HG02759 (cell line): Measurements from ENCODE around the gene TIMP2.
"Not testable (repeated sequence)": the region's sequence is repeated elsewhere in the genome, so short reads cannot be mapped to it uniquely, and the experiment has no call there.

ENCODE experiments used
- ATAC-seq: cut with Tn5 transposase; IDR thresholded peaks from one replicate; pipeline ENCODE4 v1.9.1; 2021; ENCODE audit warnings: mild to moderate bottlenecking, moderate library complexity; ENCODE audit not compliant: unreplicated experiment

TIMP2 gene

DNA sequence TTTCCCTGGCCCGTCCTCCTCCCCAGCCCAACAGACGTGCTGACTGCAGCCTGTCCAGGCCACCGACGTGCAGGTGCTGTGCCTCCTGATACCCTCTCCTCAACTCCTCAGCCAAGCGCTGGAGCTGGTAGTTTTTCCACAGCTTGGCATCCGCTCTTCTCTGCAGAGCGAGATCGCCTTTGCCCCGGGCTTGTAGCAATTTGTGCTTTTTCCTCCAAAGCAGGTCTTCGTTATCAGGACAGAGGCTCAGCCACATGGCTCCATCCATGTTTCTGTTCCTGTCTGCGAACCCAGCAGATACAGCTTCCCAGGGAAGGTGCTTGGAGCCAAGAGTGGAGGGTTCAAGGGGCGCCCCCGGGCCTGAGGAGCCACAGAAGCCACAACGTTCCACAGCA is 33.1 kb downstream of the TIMP2 start:
- no peak for ATAC-seq

DNA sequence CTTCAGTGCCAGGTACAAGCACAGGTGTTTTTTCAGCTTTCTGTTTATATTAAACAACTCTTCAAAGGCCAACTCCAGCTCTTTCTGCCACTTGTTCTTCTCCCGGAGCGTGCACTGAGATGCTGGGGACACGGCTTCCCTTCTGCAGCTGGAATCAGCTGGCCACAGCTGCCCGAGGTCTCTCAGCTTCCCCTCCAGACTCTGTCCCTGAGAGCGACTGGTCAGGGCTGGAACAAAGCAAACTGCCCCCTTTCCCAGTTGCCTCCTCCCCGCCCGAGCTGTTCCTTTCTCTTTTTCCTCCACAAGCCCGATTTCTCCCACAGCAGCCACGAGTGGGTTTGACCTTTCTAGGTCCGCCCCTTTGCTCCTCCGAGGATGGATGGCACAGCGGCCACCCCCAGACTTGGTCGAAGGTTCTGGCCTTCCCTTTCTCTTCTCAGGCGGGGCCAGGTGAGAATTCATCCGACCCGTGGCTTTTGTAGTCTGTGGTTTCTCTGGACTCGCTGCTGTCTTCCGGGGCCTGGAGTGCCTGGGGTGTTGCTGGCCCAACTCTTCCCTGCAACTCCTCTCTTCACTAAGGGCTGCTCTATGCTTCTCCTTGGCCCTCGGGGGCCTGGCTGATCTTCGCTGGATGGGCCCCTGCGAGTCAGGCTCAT is 33.7 kb downstream of the TIMP2 start:
- no peak for ATAC-seq

DNA sequence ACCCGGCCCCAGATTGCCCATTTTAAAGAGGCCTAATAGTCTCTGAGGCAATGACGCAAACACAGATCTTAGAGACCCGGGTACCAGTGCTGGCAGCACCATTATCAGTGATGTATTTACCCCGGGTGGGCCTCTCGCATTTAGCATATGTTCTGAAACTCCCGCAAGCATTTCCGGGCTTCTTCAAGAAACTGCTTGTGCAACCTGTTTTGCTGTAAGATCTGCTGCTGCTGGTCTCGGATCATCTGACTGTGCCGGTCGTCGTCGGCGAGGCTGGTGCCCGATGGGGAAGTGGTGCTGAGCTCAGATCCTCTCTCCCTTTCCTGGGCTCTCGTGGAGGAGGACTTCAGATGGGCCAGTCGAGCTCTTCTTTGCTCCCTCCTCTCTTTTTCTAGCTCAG is 34.7 kb downstream of the TIMP2 start:
- no peak for ATAC-seq

DNA sequence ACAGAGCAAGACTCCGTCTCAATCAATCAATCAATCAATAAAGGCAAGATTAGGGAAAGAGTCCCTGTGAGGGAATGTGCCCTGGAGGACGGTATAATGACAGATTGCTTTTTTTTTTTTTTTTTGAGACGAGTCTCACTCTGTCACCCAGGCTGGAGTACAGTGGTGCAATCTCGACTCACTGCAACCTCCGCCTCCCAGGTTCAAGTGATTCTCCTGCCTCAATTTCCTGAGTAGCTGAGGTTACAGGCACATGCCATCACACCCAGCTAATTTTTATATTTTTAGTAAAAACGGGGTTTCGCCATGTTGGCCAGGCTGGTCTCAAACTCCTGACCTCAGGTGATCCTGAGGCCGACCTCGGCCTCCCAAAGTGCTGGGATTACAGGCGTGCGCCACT is 35.1 kb downstream of the TIMP2 start:
- not testable (repeated sequence) for ATAC-seq

DNA sequence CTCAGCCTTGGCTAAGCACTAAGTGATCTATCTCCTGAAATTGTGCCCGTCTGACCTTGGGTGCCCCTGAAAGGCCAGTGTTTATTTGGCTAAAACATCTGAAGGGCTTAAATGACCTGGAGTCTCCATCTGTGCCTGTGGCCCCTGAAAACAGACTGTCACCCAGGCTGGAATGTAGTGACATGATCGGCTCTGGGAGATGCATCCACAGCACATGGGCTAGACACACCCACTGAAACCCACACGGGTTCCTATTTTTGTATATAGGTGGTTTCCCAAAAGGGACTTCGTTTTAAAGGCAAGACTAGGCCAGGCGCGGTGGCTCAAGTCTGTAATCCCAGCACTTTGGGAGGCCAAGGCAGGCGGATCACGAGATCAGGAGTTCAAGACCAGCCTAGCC is 35.7 kb downstream of the TIMP2 start:
- ATAC-seq = no peak

DNA sequence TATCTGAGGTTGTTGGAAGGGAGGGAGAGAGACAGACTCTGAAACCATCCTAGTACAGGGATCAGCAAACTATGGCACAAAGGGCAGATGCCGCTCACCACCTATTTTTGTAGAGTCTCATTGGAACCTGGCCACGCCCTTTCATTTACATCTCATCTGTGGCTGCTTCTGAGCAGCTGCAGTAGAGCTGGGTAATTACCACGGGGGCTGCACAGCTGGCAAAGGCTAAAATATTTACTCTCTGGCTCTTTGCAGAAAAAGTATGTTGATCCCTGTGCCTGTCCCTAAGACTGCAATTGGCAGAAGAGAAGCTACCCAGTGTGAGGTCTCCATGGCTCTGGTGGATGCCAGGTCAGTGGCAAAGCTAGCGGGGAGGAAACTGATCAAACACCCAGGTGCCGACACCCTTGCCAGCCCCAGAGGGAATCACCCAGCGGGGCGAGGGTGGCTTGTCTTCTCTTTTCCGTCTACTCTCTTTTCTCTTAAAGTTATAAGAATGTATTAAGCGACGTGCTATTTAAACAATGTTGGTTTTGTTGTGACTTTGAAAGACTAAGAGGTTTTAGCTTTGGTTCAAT is 36.2 kb downstream of the TIMP2 start:
- ATAC-seq = no peak

- no peak for ATAC-seq
These were observed 38.2 kb downstream of the TIMP2 start for GRCh38 chr17:78886954-78887353.

- ATAC-seq = no peak
These were observed 39.2 kb downstream of the TIMP2 start for GRCh38 chr17:78885956-78886355.

DNA sequence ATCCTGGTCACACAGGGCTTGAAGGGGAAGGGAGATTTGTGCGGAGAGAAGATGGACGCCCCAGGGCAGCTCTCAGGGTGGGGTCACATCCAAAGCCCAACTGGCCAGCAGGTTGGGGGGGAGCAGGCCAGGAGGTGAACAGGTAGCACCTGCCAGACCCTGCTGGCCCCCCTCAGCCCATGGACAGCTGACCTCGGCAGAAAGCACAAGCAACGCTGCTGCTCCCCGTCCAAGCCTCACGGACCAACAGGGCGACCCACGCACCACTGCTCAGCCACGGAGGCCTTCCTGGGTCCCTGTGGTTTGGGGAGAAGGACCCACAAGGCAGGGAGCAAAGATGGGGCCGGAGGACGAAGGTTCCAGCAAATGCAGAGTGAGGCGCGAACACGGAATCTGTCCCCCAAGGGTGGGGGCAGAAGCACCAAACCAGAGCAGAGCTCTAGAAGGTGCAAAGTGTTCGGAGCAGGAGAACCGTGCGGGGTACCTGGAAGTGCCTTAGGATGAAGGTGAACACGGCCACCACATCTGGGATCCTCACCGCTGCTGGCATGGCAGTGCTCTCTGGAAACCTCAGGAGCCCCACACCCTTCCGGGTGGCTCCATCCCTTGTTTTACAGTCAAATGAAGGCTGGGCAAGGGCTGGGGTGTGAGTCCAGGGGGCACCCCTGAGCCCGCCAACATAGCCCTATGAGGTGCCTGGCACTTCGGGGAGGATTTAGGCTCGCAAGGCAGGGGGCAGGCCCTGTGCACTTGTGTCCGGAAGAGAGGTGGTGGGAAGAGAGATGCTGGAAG is 40.1 kb downstream of the TIMP2 start:
- no peak for ATAC-seq

DNA sequence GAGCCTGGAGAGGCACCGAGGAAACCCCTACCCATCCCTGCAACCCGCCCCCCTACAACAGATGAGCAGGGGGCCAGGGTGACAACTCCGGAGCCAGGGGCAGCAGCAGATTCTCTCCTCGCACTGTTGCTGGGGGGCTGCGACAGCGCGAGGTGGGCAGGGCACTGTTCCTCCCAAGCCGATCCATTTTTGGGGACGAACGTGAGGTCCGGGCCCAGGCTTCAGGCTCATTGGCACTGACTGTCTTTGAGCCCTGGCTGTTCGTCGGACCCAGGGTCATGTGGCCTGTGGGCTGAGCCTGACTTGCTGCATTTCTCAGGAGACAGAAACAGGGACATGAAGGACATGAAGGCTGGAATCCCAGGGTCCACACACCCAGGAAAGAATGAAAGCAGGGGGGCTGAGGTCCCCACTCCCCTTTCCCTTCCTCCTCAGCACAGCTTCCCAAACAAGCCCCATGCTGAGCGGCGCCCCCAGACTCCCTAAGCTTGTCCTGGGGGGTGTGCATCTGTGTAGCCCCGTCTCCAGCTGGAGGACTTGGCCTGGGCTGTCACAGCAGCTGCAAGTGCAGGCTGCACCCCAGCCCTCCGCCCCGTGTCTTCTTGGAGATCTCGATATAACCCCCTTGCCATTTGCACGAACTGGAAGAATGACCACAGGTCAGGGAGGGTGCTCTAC is 40.9 kb downstream of the TIMP2 start:
- ATAC-seq = no peak

DNA sequence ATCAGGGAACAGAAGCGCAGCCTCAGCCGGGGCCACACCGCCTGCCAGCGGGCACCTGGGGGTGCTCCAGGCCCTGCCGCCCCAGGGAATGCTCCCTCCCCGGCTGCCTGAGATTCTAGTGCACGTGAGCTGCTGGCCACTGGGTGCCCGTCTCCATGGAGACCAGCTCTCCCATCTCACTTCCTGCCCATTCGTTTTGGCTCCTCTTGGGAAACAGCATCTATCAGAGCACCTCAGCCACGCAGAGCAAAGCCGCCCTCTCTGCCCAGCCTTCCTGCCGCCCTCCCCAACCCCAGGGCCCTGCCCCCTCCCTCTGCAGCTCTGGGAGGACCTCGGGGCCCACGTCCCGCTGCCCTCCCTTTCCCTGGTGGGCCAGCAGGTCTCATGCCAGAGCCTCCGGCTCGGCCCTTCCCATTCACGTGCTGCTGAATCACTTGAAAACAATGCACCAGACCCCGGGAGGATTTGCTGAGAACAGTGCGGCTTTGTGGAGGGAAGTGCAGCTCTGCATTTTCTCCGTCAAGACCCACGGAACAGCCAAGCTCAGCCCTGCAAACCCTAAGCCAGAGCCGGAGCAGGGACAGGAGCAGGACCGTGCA is 41.6 kb downstream of the TIMP2 start:
- no peak for ATAC-seq

- no peak for ATAC-seq
These were observed 42.1 kb downstream of the TIMP2 start for GRCh38 chr17:78883089-78883532.

DNA sequence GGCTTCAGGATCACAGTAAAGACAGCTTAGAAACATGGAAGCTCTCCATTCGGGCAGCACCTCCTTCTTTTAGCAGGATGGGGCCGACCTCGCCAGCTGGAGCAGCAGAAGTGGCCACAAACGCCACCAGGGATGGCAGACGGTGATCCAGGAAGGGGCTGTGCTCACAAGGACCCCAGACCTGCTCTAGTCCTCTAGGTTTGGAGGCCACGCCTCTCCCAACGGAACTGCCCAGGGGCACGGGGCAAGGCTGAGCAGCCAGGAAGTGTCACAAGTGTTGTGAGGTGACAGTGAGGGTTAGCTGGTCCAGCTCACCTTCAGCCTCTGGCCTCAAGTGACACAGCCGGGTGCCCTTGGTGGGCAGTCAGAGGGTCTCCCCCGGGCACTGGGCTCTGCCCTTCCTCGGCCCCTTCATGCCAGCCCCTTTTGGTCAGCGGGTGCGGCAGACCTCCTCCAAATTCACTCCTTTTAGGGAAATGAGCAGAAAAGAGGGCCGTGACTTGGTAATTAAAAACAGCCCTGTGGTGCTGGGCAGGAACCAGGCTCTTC is 42.6 kb downstream of the TIMP2 start:
- no peak for ATAC-seq

GRCh38 chr17:78879635-78880186 is 45.5 kb downstream of the TIMP2 start:
- ATAC-seq = no peak

DNA sequence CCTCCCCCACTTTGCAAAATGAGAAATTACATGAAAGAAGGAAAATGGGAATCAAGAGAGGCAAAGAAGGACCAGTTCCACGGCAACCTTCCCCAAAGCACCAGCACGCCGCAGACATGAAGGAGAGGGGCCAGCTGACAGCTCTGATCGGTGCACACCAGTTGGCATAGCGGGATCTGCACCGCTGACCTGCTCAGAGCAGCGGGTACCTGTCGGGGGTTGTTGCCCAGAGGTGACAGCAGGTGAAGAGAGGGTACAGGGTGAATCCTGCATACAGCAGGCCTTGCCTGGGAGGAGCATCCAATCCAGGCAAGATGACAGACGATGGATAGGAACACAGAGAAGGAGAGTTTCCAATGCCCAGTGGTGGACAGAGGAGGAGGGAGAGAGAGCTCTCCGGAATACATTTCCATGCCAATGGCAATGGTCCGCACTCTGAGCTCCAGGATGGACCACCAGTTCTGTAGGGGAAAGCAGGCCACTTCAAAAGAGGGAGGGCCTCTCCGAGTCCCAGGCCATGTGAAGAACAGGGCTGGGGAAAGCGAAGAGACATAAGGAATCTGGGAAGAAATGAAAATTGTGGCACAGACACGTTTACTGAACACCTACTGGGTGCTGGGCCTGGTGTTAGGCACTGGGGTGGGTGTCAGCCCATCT is 46.2 kb downstream of the TIMP2 start:
- no peak for ATAC-seq

DNA sequence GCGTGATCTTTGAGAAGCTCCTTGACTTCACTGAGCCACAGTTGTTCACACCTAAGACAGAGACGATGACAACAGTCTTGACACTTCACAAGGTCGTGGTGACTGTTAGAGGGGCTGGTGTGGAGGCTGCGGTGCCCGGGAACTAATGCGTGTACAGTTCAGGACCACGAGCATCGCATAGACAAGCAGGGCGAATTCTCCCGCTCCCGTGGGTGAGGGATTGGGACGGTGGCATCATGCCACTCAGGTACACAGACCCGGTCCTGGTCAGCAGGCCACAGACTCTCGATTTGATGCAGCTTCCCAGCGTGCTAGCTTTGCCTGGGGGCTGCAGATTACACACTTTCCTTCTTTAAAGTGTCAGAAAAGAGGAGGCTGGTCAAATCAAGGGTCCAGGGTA is 46.9 kb downstream of the TIMP2 start:
- no peak for ATAC-seq

DNA sequence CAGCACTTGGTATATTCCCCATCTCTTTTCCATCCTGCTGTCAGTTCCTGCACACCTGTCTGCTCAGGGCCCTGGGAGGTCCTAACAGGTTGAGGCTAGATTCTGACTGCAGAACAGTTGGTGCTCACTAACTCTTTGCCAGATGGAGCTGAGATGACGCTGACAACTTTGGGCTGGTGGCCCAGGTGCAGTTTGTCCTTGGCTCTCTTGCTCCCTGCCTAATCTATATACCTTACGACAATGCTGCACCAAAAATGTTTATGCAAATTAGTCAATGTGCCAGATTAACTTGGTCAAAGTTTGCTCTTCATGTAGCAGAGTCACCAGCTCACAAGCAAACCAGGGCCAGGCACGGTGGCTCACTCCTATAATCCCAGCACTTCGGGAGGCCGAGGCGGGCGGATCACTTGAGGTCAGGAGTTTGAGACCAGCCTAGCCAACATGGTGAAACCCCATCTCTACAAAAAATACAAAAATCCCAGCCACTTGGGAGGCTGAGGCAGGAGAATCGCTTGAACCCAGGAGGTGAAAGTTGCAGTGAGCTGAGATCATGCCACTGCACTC is 48.2 kb downstream of the TIMP2 start:
- ATAC-seq = not testable (repeated sequence)

DNA sequence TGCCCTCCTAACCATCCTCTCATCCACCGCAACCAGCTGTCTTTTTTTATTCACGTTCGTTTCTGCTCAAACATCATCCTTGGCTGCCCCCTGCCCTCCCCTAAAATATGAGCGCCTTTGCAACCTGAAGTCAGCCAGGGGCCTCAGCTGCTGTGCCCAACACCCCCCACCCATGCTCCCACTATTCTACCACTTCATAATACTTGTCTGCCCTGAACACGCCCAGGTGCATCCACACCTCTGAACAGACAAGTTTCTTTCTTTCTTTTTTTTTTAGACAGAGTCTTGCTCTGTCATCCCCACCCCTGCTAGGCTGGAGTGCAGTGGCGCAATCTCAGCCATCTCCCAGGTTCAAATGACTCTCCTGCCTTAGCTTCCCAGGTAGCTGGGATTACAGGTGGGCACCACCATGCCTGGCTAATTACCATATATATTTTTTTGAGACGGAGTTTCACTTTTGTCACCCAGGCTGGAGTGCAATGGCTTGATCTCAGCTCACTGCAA is 49.0 kb downstream of the TIMP2 start:
- ATAC-seq = no peak

GRCh38 chr17:78875363-78876093 is 49.7 kb downstream of the TIMP2 start:
- no peak for ATAC-seq
